NCI-H1436 (cell line): ENCODE data around the gene OR1D5.
"Not testable (repeated sequence)": the region's sequence is repeated elsewhere in the genome, so short reads cannot be mapped to it uniquely, and the experiment has no call there.

Experiments
- DNase-seq: peaks from one replicate; lab custom pipeline; 2025; lab: John Stamatoyannopoulos, UW

The OR1D5 gene

GRCh38 chr17:3032258-3033247 lies 30.9 kb downstream of the OR1D5 start:
- DNase-seq: no peak

- not testable (repeated sequence) for DNase-seq
Measured at GRCh38 chr17:3030852-3031470, 32.4 kb downstream of the OR1D5 start.

- no peak for DNase-seq
Measured at GRCh38 chr17:3030096-3030495, 33.3 kb downstream of the OR1D5 start.

GRCh38 chr17:3029213-3029913 lies 34.0 kb downstream of the OR1D5 start:
- no peak for DNase-seq

DNA sequence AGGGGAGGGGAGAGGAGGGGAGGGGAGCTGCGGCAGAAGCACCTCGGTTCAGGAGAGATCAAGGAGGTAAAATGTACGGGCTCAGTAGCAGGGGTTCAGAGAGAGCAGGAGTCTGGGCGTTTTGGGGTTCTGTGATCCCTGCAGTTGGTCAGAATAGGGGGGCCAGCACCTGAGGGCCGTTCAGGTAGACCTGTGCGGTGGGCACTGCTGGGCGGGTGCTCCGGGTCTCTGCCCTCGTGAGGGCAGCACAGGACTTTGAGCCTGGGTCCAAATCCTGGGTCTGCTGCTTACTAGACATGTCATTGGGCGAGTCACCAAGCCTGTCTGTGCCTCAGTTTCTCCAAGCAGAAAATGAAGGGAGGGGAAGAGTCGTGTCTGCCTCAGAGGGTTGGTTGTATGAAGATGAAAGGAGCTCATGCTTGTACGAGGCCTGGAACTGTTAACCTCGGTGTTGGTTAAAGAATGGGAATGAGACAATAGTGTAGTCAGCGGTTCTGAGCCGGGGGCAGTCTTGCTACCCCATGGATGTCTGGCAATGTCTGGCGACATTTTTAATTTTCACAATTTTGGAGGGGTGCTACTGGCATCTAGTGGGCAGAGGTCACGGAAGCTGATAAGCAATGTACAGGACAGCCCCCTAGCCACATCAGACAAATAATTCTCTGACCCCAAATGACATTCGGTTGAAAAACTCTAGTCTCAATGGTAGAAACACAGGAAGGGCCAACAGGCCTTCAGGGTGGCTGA lies 35.4 kb downstream of the OR1D5 start:
- no peak for DNase-seq

DNA sequence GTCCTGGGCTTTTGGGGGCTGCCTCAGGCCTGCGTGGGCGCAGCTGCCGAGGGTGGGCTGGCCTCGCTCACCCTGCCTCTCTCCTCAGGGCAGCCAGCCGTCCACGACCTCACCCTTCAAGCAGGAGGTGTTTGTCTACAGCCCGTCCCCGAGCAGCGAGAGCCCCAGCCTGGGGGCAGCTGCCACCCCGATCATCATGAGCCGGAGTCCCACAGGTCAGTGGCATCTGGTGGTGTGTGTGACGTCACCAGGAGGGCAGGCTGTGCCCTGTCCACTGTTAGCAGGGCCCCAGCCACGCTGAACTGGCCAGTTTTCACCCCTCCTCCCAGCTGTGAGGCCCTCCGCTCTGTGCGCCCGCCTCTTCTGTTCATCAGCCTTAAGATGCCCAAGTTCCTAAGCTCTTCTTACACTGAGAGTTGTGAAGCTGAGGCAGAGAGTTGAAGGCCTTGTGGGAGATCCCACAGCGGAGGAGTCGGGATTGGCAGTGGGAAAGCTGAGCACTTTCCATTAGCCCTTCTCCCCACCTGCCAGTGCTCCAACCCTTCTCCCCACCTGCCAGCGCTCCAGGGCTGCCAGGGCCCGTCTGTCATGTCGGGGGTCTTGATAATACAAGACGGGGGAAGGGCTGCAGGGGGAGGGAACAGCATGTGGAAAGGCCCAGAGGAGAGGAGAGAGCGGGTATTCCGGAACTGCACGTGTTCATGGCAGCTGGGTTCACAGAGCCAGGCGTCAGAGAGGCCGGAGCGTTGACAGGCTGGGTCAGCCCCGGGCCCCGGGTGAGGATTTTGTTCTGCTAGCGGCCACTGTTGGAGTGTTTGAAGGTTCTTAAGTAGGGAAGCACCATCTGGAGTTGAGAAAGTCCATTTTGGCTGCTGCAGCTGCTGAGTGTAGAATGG lies 36.3 kb downstream of the OR1D5 start:
- DNase-seq: no peak

GRCh38 chr17:3026125-3026855 lies 37.1 kb downstream of the OR1D5 start:
- no peak for DNase-seq

DNA sequence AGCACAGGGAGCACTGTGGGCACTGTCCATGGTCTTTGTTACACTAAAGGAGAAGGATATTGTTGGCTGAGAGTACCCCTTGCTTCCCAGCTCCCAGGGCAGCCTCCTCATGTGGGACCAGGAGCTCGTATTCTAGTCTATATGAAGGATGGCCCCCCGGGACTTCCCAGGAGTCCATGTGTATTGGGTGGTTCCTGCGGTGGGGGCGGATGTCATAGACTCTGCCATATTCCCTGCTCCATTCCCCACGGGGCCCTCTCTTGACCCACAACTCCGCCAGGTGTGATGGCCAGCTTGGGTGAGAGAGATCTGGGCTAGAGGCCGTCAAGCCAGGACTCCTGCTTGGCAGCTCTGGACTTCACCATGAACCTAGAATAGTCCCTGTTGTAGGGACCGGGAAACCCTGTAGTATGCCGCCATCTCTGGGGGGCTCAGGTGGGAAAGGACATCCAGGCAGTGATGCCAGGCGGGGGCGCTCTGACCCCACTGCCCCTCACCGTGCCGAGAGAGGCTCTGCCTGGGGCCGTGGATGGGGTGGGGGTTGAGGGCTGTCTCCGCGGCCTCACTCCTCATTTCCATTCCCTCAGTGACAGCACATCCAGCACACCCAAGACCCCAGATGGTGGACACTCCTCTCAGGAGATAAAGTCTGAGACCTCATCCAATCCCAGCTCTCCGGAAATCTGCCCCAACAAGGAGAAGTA lies 37.8 kb downstream of the OR1D5 start:
- no peak for DNase-seq

DNA sequence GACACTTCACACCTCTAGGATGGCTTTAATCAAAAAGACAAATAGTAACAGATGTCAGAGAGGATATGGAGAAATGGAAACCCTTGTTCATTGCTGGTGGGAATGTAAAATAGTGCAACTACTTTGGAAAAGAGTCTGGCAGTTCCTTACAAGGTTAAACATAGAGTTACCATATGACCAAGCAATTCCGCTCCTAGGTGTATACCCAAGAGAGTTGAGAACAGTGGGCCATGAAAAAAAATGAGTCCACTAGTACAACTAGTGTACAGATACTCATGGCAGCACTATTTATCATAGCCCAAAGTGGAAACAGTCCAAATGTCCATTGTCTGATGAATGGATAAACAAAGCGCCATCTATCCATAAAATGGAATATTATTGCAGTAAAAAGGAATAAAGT lies 39.1 kb downstream of the OR1D5 start:
- no peak for DNase-seq

GRCh38 chr17:3022197-3022596 lies 41.2 kb downstream of the OR1D5 start:
- no peak for DNase-seq

DNA sequence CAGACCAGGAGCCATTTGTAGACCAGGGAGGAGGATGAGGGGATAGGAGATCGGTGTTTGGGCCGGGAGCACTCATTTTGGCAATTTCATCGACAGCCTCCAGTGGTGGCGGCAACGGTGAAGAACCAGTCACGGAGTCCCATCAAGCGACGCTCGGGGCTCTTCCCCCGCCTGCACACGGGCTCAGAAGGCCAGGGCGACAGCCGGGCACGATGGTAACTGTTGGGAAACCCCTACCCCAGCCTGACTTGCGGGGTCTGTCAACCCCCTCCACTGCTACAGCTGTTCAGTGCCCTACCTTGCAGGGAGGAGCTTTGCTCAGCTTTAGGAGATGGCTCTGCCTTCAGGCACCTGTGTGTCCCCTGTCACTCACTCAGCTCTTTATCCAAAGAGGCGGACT lies 43.0 kb downstream of the OR1D5 start:
- no peak for DNase-seq

DNA sequence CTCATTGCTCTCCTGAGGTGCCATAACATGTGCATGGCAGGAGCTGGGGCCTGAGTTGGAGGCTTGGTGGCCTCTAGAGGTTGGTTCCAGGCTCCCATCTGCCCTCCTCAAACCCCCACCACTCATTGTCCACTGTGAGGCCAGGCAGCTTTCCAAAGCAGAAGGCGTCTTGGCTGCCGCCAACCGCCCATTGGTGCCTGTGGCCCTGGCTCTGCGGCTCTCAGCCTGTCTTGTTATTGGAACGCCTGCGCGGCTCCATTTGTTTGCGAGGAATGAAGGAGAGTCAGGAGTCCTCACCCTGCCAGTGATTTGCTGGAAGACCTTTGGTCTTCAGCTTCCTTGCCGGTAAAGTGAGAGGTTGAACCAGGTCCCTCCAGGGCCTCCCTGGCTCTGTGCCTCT lies 43.6 kb downstream of the OR1D5 start:
- no peak for DNase-seq

DNA sequence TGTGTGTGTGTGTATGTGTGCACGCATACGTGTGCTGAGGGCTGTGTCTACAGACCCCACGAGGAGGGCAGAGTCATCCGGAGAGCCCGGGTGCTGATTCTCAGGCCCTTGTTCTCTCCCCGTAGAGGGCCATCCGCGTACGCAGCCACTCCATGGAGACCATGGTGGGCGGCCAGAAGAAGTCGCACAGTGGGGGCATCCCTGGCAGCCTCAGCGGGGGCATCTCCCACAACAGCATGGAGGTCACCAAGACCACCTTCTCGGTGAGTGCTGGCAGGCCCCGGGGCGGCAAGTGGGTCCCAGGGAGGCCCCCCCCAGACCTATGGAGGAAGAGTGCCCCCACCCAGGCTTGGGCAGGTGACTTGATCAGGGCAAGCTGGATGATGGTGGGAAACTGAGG lies 45.5 kb downstream of the OR1D5 start:
- no peak for DNase-seq

DNA sequence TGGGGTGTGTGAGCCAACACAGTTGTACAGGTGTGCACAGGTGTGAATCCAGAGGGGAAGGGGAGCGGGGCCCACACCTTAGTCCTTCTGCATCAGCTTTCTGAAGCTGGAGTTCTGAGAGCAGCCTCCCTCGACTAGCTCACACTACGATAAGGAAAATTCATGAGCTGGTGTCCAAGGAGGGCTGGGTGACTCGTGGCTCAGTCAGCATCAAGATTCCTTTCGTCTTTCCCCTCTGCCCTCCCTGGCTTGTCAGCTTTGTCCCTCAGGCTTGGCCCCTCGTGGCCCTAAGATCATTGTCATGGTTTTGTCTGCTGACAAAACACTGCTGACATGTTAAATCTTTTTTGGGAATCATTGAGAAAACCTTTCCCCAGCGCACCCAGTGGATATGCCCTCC lies 47.5 kb downstream of the OR1D5 start:
- DNase-seq: no peak

GRCh38 chr17:3012926-3013581 lies 50.4 kb downstream of the OR1D5 start:
- peak; percentile 7 for DNase-seq
